Aorta (tissue), 5 donors: ENCODE measurements around the gene PRKN. TPM values are rescaled to one million over a fixed set of nuclear protein-coding genes. Genes with fewer than 3 reads are reported as not detected.

Experiments used
- ATAC-seq: fragments of 200-7000 bp; cut with Tn5 transposase; one replicate; pipeline ENCODE4 v1.9.1; 2022; ENCODE audit warnings: moderate library complexity; ENCODE audit not compliant: low FRiP score
- DNase-seq, 2 donors: peaks; one replicate each; pipeline ENCODE4 v3.0.0-alpha.2; 2020
- H3K27ac ChIP-seq, 2 donors: one replicate each; pipeline ENCODE4 v1.5.1; 2013; ENCODE audit warnings: low read length in 2 of 2, mild to moderate bottlenecking in 2 of 2, moderate library complexity in 2 of 2, control low read depth in 1 of 2, inconsistent platforms in 1 of 2, low read depth in 1 of 2
- H3K27me3 ChIP-seq, 2 donors: one replicate each; pipeline ENCODE4 v1.6.1; 2013; ENCODE audit warnings: control low read depth in 1 of 2, low read length in 1 of 2, mild to moderate bottlenecking in 1 of 2, moderate library complexity in 1 of 2; ENCODE audit not compliant: insufficient read depth in 2 of 2, control insufficient read depth in 1 of 2
- H3K36me3 ChIP-seq, 2 donors: one replicate each; pipeline ENCODE4 v1.6.1; 2013; ENCODE audit warnings: control low read depth in 1 of 2, low read length in 1 of 2, mild to moderate bottlenecking in 1 of 2; ENCODE audit not compliant: insufficient read depth in 2 of 2, control insufficient read depth in 1 of 2
- H3K4me1 ChIP-seq, 2 donors: one replicate each; pipeline ENCODE4 v1.6.1; 2013; ENCODE audit warnings: low read length in 2 of 2, control low read depth in 1 of 2, mild to moderate bottlenecking in 1 of 2, moderate library complexity in 1 of 2; ENCODE audit not compliant: insufficient read depth in 2 of 2, control insufficient read depth in 1 of 2
- H3K4me3 ChIP-seq, 2 donors: one replicate each; pipeline ENCODE4 v1.5.1; 2013; ENCODE audit warnings: low read length in 2 of 2, control low read depth in 1 of 2, mild to moderate bottlenecking in 1 of 2
- H3K9me3 ChIP-seq: one replicate; pipeline ENCODE4 v1.6.1; 2013; ENCODE audit warnings: mild to moderate bottlenecking, low read length; ENCODE audit not compliant: control insufficient read depth
- WGBS, 2 donors: extraction: QIAGEN DNeasy Blood & Tissue Kit; methylation state at CpG; one replicate each; pipeline ENCODE4 v1.1.7; 2013; 5-methylcytosine and 5-hydroxymethylcytosine counted together
- intact Hi-C, 2 donors: fragments of 100-400 bp; cut with DNase I; formaldehyde crosslinking; loops; one replicate each; pipeline versions ENCODE4 v1.14.2 to v1.15.0; 2022
- polyA plus RNA-seq, 2 donors: library from polyadenylated mRNA; stranded (reverse); fragments of 200-250 nt; gene quantifications; one replicate each; pipeline ENCODE4 v1.2.3, GENCODE V29; 2013
- total RNA-seq, 2 donors: library from RNA; stranded (reverse); fragmentation: NEBNext Ultra II Directional; extraction: Animal tissue kit (Norgen Biotek cat#: 25700); gene quantifications; one replicate each; pipeline ENCODE4 v1.2.1, GENCODE V29; 2021
- donor health status: healthy with polysubstance abuse.
- donor health status: Bipolar disorder and iron deficiency.
- donor health status: DM: no; HTN: no; CAD: no.
- donor health status: DM: no; HTN: no; CAD: no.
- donor health status: DM: yes; HTN: yes; CAD: no.

Gene PRKN
- total and polyA plus RNA-seq, 4 donors: 1.0 to 17.3 (median 5.7) TPM

DNA sequence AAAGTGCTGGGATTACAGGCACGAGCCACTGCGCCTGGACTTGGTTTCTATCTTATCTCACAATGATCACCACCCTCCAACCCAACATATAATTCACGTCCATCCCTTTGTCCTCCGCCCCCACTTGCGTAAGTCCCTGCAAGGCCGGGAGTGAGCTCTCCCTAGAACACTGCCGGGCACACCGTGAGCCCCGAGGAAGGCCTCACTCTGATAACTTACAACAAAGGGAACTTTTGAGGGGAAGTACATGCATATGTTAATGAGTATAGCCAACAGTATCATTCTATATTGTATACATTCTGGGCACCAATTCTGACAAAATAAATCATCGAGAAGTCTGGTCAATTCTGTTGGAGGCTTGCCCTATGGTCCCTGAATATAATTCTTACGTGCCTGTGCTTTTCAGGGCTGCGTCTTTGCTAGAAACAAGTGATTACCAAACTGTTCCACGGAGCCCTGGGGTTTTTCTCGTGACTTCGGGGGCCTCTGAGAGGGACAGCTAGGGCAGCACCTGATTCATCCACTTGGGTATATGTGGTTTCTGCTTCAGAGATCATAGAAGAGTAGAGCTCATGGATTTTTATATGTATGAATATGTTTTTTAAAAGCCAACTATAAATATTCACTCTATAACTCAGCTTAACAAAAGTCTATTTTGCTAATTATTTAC lies 983.9 kb downstream of the PRKN start:
- Histone ChIP-seq H3K36me3 (no peaks in the 10 kb centered on the region), H3K4me3 (no peak overlapping the region), H3K27ac (no peak overlapping the region), H3K4me1 (no peaks in the 10 kb centered on the region), H3K27me3 (no peaks in the 10 kb centered on the region), H3K9me3 (no peaks in the 10 kb centered on the region)
- intact Hi-C loops: no loop called here
- ATAC-seq (no peak), DNase-seq (no peak)
- 94% methylated on average over 15 of the region's 15 CpGs for WGBS, 2 donors

DNA sequence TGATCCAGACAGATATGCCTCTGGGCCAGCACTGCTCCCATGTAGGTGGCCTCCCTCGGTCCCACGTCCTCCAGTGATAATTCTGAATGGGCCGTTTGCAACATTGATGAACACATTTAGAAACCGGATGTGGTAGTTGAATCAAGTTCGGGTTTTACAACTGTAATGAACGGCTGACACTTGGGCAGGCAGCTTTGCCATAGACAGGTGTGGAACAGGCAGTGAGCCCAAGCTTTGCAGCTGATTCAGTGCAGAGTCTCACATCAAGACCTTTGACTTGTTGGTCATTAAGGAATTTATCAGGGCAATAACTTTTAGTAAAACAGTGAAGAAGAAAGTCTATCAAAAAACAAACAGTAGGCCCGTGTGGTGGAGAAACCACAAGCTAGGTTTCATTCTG lies 987.1 kb downstream of the PRKN start:
- Histone ChIP-seq H3K27ac (no peak overlapping the region), H3K36me3 (no peaks in the 10 kb centered on the region), H3K27me3 (no peaks in the 10 kb centered on the region), H3K4me1 (no peaks in the 10 kb centered on the region), H3K4me3 (no peak overlapping the region), H3K9me3 (no peaks in the 10 kb centered on the region)
- ATAC-seq (no peak), DNase-seq (no peak)
- intact Hi-C loops: no loop called here
- WGBS, 2 donors: 74 to 89% methylated on average over 7 of the region's 7 CpGs

- WGBS, 2 donors: 69 to 74% methylated on average over 6 of the region's 6 CpGs
- no peaks in the 10 kb centered on the region for H3K27me3 ChIP-seq
- no peak for DNase-seq
- ATAC-seq: no peak
- H3K36me3 ChIP-seq: no peaks in the 10 kb centered on the region
- no peak overlapping the region for H3K4me3 ChIP-seq
- no peak overlapping the region for H3K27ac ChIP-seq
- H3K9me3 ChIP-seq: no peaks in the 10 kb centered on the region
- intact Hi-C loops: no loop called here
- H3K4me1 ChIP-seq: no peaks in the 10 kb centered on the region
These were observed 990.7 kb downstream of the PRKN start for GRCh38 chr6:161736781-161737292.

DNA sequence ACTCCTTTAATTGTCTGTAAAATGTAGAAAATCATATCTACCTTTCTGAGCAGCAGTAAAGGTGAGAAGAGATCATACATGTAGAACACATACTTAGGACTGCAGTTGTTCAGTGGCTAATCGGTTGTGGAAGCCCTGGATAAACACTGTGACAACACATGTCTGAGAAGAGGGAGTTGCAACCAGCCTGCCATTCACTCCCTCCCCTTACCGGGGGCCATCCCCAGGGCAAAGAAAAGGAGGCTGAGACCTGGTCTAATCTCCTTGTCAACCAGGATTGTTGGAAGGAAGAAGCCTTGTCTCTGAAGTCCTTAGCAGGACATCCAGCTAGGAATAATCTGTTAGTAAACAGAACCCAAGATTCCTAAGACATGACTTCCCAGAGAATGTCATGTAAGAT lies 991.2 kb downstream of the PRKN start:
- 58 to 61% methylated on average over 2 of the region's 2 CpGs for WGBS, 2 donors
- ATAC-seq: no peak
- Histone ChIP-seq H3K4me3 (no peak overlapping the region), H3K36me3 (no peaks in the 10 kb centered on the region), H3K27ac (no peak overlapping the region), H3K4me1 (no peaks in the 10 kb centered on the region), H3K9me3 (no peaks in the 10 kb centered on the region), H3K27me3 (no peaks in the 10 kb centered on the region)
- intact Hi-C loops: no loop called here
- DNase-seq: no peak

- 92 to 94% methylated on average over 3 of the region's 3 CpGs for WGBS, 2 donors
- H3K9me3 ChIP-seq: peaks cover 1% of the 10 kb centered on the region
- ATAC-seq: no peak
- no peaks in the 10 kb centered on the region for H3K4me1 ChIP-seq
- DNase-seq: no peak
- no peak overlapping the region for H3K4me3 ChIP-seq
- intact Hi-C loops: no loop called here
- no peaks in the 10 kb centered on the region for H3K36me3 ChIP-seq
- H3K27me3 ChIP-seq: no peaks in the 10 kb centered on the region
- no peak overlapping the region for H3K27ac ChIP-seq
These were observed 995.0 kb downstream of the PRKN start for GRCh38 chr6:161732594-161732993.

- H3K4me1 ChIP-seq: no peaks in the 10 kb centered on the region
- peaks cover 1% of the 10 kb centered on the region for H3K9me3 ChIP-seq
These were observed 1000.3 kb downstream of the PRKN start for GRCh38 chr6:161727083-161727833.

GRCh38 chr6:161722394-161722793 lies 1005.2 kb downstream of the PRKN start:
- WGBS, 2 donors: 80 to 85% methylated on average over 3 of the region's 3 CpGs
- DNase-seq (no peak), ATAC-seq (no peak)
- Histone ChIP-seq H3K36me3 (no peaks in the 10 kb centered on the region), H3K27me3 (no peaks in the 10 kb centered on the region), H3K4me3 (no peak overlapping the region), H3K9me3 (no peaks in the 10 kb centered on the region), H3K27ac (no peak overlapping the region), H3K4me1 (no peaks in the 10 kb centered on the region)
- intact Hi-C loops: no loop called here

More at GRCh38 chr6:161727083-161727833, 1000.3 kb downstream of the PRKN start:
- H3K27ac ChIP-seq: no peak overlapping the region
- 60 to 72% methylated on average over 6 of the region's 6 CpGs for WGBS, 2 donors
- H3K4me3 ChIP-seq: no peak overlapping the region
- no peak for ATAC-seq
- no peaks in the 10 kb centered on the region for H3K36me3 ChIP-seq
- DNase-seq: no peak
- intact Hi-C loops: no loop called here
- H3K27me3 ChIP-seq: no peaks in the 10 kb centered on the region

- H3K4me1 ChIP-seq: no peaks in the 10 kb centered on the region
- no peaks in the 10 kb centered on the region for H3K27me3 ChIP-seq
- ATAC-seq (no peak), DNase-seq (no peak)
- H3K36me3 ChIP-seq: no peaks in the 10 kb centered on the region
- WGBS, 2 donors: 71 to 78% methylated on average over 8 of the region's 8 CpGs
- intact Hi-C loops: no loop called here
- H3K4me3 ChIP-seq: no peak overlapping the region
- H3K9me3 ChIP-seq: no peaks in the 10 kb centered on the region
- H3K27ac ChIP-seq: no peak overlapping the region
These were observed 1006.1 kb downstream of the PRKN start for GRCh38 chr6:161721511-161721910.

GRCh38 chr6:161716176-161716575 lies 1011.4 kb downstream of the PRKN start:
- no peak overlapping the region for H3K27ac ChIP-seq
- WGBS, 2 donors: 33 to 42% methylated on average over 3 of the region's 3 CpGs
- no peak for DNase-seq
- no peak for ATAC-seq
- no peak overlapping the region for H3K4me3 ChIP-seq
- H3K36me3 ChIP-seq: no peaks in the 10 kb centered on the region
- intact Hi-C loops: no loop called here
- H3K4me1 ChIP-seq: no peaks in the 10 kb centered on the region
- no peaks in the 10 kb centered on the region for H3K27me3 ChIP-seq
- no peaks in the 10 kb centered on the region for H3K9me3 ChIP-seq
